Central memory CD4-positive, alpha-beta T cell (primary cell): ENCODE measurements around the gene EPS8.

ENCODE experiments used
- DNase-seq: peaks from one replicate; pipeline ENCODE4 v3.0.0; 2022

EPS8 gene

DNA sequence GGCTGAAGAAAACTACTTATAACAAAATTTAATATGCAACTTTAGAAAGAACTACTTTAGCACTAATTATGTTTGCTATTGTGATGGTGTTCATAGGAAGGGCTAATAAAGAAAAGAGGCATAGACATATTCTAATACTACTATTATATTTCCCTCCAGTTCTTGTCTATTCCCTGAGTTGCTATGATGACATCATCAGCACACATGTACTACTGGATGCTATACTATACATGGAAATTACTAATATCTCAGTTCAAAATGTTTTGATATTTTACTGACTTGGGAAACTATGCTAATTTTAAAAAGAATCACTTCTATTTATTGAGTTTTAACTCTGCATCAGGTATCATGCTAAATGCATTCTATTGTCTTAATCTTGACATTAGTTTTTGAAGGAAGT, 101.6 kb downstream of the EPS8 start:
- no peak for DNase-seq

DNA sequence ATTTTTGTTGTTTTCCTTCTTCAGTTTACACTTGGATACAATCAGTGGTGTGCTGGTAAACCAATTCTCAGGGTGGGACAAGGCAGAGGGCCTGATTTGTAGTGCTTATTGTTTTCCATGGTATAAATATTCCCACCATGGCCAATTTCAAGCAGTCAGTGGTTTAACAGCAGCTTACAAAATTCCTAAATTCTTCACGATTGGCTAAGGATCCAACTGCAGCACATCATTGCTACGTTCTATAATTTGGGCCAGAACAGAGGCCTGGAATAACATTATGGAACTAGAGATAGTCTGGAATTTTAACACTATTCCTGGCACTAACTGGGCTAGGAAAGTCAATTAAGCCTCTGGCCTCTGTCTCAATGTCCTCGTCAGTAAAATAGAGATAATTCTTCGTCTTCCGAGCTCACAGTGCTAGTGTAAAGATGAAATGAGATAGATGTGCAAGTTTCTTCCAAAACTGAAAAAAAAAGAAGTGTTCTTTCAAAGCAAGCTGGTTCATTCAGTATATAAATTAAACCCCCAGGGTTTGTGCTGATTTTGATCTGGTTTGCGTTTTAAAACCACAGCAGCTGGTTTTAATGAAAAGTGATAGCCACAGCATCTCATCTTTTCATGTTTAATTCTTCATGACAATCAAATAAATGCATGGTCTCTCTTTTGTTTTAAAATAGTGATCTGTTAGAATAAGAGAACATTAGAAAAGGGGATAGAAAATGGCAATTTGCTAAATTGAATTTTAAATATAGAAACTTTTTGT, 104.1 kb downstream of the EPS8 start:
- no peak for DNase-seq

DNA sequence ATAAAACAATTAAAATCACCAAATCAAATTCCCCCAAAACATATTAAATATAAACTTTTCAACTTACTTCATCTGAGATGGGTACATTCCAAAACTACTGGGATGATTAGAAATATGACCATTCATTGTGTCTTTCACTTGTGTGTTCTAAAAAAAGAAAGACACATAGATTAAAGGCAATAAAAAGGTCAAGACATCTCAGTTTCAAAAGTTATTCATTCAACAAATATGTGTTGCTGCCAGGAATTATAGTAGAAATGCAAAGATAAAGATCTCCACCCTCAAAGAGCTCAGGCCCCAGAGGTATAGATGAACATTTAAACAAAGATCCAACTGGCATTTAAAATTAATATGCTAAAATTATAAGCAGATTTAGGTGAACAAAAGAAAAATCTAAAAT, 106.4 kb downstream of the EPS8 start:
- no peak for DNase-seq

DNA sequence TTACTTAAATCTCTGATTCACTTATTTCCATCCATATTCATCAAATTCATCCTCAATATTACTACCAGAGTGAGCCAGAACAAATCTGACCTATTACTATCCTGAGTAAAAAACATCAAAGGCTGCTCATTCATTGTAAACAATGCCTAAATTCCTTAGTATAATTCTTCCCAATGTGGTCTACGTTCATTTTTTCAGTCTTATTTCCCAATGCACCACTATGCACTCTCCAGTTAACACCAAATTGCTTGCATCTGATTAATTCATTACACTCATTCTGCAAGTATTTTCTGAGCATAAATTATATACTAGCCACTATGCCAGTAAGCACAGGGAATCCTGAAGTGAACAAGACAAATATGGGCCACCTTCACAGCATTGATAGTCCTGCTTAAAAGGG, 110.0 kb downstream of the EPS8 start:
- no peak for DNase-seq

DNA sequence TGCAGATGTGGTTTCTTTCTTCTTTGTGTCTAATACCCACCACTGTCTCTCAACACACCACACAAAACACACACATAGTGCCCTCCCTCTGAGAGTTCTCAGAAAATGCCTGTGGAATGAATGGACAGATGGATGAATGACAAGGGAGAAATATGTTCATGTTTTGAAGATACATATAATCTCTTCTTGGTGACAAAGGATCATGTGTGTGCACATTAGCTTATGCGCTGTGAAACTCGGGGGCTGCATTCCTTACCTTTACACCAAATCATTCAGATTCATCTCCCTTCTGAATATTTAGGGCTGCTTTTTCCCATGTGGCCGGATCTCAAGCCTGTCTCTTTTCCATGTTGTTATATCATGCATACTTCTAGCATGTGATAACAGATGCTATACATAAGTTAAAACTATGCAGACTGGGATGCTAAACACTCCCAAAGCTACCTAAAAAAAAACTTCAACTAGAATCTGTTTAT, 111.4 kb downstream of the EPS8 start:
- no peak for DNase-seq

DNA sequence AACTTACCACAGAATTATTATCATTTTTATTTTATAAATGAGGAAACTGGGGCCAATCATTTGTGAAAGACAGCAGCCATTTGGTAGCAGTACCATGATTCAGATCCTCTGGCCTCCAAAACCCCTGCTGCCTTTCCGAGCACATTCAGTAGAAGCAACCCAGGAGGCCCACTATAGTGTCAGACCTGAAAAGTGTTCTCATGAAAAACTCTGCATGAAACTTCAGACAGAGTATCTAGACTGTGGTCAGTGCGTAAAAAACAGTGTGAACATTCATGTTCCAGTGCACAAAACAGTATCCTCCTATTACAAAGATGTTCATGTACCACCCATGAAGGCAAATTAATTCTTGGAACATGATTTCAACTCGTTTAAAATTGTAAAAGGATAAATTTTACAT, 112.0 kb downstream of the EPS8 start:
- no peak for DNase-seq

DNA sequence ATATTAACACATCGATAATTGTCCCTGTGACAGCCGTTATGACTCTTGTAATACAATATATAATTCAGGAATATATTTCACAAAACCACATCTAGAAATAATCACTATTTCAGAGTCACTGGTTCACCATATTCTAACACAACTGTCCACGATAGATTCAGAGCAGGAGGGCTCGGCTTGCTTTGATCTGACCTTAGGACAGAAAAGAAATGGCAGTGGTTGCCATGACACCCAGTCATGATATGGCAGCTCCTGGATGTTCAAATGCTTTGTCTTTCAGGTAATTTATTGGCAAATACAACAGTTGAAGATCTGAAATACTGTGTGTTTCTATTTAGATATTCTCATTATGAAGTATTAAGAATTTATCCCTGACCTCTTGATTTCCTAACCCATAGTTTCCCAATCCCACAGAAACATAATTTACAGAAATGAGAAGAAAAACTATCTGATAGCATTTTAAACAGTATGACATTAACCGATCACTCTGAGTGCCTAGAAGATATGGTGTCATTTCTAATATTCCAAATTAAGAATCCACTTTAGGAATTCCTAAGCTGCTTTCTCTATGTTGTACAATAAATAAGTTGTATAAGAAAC, 116.4 kb downstream of the EPS8 start:
- DNase-seq = no peak

DNA sequence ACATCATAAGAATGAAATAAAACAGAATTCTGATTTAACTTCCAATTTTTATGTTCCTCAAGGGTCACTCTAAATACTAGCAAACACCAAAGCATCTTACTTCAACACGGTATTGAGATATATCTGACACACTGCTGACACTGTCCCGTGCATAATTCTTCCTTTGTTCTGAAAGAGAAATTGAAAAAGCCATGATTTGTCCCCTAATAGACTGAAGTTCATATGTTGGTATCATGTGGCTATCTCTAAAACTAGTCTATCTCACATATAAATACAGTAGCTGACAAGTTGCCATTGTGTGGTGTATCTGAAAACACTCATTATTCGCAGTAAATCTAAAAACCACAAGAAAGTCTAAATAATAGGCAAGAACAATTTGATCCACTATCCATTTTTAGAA, 118.4 kb downstream of the EPS8 start:
- DNase-seq = no peak

DNA sequence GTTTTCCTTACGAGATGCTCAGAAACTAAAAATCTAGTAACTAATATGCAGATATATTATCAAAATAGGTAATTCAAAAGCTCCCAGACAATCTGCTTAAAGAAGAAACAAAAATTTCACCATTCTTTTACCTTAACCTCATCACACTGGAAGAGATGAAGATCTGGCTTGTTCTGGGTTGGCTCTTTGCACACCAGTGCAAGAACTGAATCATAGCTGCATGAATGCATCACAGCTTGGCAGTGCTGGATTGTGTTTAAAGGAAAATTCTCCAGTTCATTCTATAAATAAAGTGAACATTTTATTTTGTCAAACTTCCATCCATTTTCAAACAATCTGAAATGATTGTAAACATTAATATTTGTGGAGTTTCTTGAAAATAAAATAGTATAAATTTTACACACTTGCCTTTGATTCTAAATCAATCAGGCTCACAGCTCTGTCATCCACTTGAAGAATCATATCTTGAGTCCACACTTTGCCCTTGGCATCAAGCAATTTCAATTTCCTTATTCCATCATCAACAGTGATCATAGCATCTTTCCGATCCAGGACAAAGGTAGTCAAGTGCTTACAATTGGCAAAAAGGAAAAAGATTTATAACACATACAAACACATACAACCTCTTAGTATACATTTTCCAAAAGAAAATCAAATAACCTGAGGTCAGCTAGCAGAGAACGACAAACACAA, 119.8 kb downstream of the EPS8 start:
- no peak for DNase-seq

DNA sequence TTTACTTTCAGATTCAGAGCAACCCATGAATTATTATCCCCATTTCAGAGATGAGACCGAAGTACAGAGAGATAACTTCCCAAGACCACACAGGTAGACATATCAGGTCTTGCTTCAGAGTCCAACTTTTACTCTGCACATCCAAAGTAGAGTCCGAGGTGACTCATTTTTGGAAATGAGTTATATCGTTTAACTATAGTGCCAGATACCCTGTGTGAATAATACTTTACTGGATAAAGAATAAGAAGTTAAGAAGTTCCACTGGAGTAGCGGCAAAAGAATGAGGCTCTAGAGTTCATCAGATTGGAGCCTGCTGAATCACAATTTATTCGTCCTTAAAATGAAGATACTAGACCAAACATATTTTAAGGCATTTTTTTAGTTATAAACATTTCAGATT, 124.7 kb downstream of the EPS8 start:
- DNase-seq = no peak

DNA sequence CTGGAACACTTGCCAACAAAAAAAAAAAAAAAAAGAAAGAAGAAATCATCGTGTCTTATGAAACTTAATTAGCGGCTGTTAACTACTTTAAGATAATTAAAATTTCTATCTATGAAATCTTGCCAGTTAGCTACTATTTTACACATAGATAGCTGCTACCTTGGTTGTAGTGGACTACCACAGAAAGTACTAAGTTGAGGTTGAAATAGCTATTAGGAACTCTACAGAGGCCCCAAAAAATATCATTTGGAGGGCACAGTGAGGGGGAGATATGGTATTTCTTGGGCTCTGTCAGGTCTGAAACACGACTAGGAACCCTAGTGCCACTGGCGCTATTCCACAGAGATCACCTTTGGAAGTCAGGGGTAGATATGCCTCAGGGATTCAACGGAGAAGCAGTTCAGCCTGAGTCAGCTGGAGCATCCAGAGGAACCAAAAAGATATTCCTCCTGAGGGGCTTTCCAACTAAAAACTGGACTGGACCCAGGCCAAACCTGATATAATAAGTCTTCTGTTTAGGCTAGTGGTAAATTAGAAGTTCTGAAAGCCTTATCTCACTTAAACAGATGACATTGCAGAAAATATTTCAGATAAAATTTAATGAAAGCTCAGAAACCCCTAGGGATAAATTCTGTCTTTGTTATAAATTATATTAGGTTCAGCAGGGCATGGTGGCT, 126.1 kb downstream of the EPS8 start:
- DNase-seq = no peak

DNA sequence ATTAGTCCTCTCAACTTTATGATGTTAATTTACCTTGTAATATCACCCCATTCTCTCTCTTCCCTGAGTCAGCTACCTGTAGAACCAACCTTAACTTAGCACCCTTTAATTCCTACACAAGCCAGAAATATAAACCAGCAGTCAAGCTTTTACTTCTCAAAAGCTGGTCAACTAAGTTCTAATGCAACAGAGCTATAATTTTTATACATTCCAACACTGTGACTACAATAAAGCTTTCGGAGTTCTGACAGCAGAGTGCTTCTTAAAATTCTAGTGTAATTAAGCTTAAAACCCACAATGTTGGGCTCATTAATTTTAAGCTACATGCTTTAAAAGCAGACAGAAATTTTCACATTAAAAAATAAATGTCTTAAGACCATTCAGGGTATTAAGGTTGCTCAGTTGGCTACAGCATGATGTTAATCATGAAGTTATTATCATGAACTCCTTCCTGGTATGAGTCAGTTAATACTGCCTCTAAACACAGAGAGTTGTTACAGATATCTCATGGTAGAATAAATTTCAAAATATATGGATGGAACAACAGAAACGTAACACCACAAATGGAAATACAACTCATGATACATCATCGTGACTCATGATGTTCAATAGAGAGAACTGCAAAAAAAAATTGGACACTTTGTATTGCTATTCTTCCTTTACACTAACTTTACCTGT, 126.7 kb downstream of the EPS8 start:
- no peak for DNase-seq

DNA sequence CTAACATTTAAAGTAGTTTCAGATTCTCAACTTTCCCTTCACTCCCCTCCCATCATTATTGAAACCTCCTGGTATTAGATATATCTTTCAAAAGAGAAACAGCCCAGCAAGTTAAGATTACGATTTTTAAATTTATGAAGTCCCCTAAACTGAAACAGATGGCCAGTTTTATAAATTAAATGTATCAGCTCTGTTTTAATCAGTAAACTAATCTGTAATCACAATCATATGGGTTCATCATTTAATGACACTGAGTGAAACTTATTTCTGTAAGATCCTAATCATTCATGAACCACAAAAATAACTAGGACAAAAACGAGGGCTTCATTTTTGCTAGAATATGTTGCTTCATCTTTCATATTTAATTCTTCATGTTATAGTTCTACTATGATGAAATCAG, 137.8 kb downstream of the EPS8 start:
- DNase-seq = no peak

DNA sequence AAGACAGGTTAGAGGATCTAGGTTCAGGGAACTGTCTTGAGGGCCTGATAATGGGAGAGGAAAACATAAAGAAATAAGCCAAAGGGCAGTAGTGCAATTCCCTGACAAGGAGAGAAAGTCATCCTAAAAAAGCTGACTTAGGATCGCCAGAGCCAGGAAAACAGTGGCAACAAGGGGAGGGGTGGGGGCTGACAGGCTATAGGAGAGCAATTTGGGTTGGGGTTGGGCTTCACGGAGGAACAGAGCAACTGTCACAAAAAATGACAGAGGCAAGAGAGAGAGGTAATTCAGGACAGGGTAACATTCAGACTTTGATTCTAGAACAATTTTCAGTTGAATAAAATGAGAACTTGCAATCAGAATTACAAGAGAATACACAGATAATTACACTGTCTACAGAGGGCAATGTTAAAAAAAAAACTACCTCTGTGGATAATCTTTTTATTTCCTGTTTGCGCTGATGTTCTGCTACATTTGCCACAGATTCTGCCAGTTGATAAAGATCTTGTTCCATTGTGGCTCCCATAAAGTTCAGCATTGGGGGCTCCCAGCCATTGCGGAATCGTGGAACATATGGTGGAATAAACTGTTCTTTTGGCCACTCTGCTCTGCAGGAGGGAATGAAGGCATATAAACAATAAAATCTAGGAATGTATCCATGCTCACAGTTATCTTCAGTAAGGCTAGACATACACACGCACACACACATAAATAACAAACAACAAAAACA, 138.6 kb downstream of the EPS8 start:
- no peak for DNase-seq

DNA sequence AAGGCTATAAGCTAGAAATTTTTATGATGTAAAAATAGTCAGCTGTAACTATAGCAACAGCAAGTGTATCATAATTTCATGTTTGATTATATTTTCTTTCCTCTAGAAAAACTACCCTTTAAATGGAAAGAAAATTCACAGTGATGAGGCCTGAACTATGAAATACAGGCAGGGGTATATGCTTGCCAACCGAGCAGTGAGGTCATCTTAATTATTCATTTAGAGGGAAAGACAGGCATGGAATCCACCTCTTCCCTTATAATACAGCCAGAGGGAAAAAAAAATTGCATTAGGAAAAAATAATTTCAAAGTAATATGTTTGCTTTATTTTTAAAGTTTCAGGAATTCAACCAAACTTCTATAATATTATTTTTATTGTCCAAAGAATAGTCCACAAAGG, 139.8 kb downstream of the EPS8 start:
- DNase-seq = no peak

DNA sequence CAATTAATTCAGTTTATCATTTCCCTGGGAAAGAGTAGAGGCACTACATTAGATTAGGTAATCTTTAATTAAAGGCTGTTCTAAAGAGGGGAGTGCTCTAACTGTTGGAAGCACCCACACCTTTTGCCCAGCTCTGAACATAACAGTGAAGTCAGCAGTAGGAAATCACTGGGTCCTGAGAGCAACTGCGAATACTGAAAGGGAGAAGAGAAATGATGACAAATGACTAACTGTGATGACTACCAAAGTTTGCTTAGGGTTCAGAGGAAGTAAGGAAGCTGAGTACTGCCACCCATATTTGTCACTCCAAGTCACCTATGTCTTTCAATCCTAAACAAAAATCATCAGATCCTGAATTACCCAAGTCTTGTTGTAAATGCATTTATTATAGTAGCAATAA, 140.6 kb downstream of the EPS8 start:
- no peak for DNase-seq

DNA sequence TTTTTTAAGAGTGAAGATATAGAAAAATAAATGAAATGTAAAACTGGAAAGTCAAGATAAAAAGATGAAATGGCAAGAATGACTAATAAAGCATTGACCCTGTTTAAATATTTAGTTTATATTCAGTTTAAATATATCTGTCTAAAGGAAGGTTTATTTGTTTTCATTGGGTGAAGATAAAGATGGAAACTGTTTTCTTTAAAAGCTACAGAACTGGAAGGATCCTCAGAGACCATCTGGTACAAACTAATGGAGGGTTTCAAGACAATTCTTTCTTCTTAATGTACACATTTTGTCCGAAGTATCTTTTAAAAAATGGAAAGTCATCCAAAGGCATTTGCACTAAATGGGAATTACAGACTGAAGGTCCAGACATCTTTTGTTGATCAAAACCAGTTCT, 142.6 kb downstream of the EPS8 start:
- no peak for DNase-seq

DNA sequence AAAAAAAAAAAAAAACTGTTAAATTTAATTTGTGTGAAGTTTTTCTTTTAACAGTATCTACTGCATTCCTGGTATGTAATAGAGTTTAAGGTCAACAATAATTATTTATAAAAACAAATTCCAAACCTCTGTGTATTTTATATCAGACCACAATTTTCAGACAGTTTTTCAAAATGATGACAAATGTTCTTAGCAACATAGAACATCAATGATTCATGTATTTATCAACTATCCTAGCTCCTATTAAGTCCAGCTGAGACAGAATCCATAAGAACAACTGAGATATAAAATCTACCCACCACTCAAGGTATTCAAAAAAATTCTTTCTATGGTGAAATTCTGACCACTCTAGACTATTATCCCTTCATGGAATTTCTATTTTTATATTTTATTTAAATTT, 144.5 kb downstream of the EPS8 start:
- DNase-seq = no peak

DNA sequence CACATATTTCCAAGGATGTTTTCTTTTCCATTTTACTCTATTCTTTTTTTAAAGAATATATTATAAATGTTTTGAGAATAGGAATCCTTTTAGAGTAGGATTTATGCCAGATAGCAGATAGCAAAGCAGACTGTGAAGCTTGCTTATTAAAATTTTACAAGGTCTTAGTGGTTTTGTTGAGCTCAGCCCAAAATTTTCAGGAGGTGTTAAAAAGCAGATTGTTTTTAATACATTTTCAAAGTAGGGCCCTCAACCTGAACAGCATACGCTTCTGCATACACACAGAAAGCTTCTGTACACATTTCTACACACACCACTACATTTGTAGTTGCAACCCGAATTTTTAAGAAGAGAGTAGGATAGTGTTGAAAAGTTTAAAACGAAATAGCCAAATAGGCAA, 151.0 kb downstream of the EPS8 start:
- no peak for DNase-seq

DNA sequence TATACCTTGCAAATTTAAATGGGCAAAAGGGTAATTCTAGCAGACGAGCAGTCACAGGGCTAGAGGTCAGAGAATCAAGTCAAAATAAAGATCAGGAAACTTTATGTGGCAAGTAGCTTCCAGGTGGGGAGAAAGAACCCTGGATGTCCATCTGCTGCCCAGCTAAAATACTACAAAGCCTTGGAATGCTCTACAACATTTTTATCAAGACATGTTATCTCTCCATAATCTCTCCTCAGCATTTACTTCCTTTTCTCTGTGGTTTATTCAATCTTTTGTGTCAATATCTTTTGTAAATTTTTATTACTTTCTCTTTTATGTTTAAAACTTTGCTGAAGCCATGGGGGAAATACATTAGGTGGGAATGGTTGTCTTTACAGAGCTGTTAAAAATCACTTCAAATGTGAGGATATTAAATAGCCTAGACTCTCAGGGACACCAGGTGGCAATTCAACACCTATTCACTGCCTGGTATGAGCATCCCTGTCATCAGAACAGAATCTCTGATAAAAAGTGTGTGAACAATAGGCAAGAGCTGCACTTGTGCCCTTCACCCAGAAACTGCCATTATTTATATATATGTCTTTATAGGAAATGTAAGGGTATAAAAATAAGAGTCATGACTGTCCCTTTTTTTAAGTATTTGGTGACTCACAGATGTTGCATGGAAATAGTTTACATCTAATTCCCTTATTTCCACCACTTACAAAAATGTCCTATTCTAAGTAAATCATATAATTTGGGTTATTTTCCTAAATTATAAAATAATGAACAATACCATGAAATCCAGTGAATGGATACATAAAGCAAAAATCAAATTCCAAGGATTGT, 152.9 kb downstream of the EPS8 start:
- DNase-seq = no peak

DNA sequence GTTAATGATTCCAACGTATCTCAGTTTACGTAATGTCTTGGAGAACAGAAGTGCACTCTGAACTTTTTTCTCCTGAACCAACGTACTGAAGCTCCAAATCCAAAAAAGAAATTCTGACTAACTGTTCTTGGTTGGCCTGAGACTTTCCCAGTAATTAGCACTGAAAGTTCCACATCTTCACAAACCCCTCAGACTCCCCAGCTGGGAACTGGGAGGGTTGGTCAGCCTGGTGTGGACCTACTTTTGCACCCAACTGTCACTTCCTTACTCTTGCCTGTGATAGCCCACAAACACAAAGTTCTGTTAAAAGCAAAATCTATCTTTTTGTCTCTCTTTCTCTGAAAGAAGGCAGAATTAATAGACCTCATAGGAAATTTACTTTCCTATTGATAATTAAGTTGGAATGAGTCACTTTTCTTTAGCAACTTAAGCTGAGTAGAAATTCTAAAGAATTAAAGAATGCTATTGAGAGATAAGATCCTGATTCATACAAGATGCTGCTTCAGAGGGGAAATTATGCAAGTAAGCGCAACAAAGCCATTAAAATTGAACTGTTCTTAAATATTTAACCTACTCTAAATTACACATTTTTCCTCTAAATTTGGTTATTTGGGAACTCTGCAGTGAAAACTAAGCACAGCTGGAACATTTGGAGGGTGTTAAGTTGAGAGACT, 155.0 kb downstream of the EPS8 start:
- no peak for DNase-seq
